Esophagus mucosa (tissue), 1 donor: ENCODE data around the gene PIK3CA. TPM values are rescaled to one million over a fixed set of nuclear protein-coding genes. Genes with fewer than 3 reads are reported as not detected.

Experiments used
- ATAC-seq: fragments of 200-7000 bp; cut with Tn5 transposase; one replicate; pipeline ENCODE4 v1.9.1; 2020
- total RNA-seq: library from RNA; stranded (reverse); gene quantifications from one replicate; pipeline ENCODE4 v1.2.4, GENCODE V29; 2023
- donor health status: DM: yes; HTN: yes; CAD: no.

Gene PIK3CA
- total RNA-seq, 1 donor from 2014 or later, result 12.5 TPM

- no peak for ATAC-seq
Measured at GRCh38 chr3:179158336-179159039, 10.3 kb downstream of the PIK3CA start.

DNA sequence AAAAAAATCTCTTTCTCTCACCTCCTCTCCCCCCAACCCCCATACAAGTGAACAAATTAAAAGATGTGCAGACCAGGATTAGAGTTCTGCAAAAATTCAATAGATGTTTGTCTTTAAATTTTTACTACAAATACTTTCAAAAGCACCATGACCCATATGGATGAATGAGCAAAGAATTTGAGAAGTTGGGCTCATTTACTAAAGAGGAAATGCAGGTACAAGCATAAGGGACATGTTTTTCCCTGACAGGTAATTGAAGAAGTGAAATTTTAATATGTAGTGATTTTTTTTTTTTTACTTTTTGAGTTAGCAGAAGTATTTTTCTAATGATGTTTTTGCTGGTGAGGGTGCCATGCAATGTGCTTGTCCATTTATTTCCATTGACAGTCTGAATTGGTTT is 15.3 kb downstream of the PIK3CA start:
- no peak for ATAC-seq

DNA sequence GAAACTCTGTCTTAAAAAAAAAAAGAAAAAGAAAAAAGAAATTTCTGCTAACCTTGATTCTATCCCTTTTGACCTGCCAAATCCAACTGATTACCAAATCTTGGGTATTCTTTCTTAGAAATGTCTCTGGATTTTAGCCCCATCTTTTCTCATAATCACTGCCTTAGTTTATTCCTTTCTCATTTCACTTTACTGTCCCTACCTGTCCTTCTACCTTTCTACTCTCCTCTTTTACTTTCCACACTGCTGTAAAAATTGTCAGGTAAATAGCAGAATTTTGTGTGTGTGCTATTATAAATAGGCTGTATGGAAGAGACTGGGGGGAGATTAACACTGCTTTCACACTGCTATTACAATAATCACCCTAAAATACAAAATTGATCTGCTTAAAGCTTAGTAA is 16.7 kb downstream of the PIK3CA start:
- no peak for ATAC-seq

GRCh38 chr3:179166561-179167201 is 18.5 kb downstream of the PIK3CA start:
- ATAC-seq, result no peak

DNA sequence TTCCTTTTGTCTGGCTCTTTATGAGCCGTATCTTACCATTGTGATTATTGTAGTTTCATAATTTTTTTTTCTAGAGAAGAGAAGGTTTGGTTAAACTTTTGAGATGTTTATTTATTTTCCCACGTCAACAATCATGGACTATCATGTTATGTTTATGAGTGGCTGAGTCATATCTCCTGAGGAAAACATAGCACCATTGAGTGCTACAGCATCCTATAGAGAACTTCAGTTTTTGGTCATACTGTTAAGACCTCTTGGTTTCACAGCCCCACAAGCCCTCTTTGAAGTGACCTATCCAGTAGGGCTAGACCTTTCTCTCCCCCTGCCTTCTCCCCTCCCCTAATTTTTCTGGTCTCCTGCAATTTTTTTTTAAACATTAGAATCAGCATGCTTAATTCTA is 20.8 kb downstream of the PIK3CA start:
- no peak for ATAC-seq

DNA sequence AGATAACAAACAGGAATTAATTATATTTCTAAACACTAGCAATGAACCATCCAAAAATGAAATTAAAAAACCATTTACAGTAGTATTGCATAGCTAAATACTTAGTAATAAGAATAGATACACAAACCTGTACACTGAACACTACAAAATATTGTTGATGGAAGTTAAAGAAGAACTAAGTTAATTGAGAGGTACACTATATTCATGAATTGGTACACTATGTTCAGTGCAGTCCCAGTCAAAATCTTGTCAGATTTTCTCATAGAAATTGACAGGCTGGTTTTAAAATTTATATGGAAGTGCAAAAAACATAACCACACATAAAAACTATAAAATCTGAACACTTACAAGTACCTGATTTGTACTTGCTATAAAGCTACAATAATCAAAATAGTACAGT is 24.4 kb downstream of the PIK3CA start:
- ATAC-seq, result no peak

- no peak for ATAC-seq
Measured at GRCh38 chr3:179174316-179174715, 26.2 kb downstream of the PIK3CA start.

DNA sequence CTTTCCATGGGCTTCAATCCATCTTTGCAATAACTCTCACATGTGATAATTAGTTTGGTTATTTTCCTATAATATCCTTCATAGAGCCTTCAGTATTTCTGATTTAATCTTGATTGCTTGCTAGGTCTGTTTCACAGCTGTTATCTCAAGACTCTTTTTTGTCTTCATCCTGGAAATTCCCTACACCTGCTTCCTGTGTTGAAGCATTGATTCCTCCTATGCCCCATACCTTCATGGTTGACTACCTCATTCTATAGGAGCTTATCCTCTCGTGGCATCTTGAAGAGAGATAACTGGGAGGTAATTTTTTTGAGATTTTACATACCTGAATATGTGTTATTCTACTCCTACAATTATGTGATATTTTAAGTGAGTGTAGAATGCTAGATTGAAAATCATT is 26.7 kb downstream of the PIK3CA start:
- ATAC-seq, result no peak

- no peak for ATAC-seq
Measured at GRCh38 chr3:179175358-179175757, 27.2 kb downstream of the PIK3CA start.

DNA sequence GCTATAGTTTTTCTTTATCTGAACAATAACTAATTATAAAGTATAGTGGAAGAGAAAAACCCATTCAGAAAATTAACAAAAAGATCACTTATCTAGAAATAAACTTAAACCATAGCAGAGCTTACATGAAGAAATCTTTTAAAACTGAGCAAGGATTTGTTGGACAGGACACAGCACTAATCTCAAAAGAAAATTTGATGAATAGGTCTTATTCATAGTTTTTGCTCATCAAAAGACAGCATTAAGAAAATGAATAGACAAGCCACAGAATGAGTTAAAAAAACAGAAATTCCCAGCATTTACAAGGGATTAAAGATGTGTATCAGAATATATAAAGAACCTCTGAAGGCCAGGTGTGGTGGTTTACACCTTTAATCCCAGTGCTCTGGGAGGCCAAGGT is 29.5 kb downstream of the PIK3CA start:
- ATAC-seq, result no peak

DNA sequence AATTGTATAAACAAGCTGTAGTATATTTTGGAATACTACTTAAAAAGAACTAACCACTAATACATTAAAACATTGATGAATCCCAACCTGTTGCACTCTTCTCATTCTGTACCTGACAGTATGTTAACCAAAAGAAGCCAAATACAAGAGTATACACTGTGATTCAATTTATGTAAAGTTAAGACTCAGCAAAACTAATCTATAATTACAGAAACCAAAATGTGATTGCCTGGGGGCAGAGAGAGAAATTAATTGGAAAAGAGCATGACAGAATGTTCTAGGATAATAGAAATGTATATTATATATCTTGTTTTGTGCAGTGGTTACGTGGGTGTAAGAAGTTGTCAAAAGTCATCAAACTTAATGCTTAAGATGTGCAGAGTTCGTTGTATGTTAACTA is 31.1 kb downstream of the PIK3CA start:
- ATAC-seq, result no peak

GRCh38 chr3:179179979-179180759 is 32.0 kb downstream of the PIK3CA start:
- no peak for ATAC-seq

DNA sequence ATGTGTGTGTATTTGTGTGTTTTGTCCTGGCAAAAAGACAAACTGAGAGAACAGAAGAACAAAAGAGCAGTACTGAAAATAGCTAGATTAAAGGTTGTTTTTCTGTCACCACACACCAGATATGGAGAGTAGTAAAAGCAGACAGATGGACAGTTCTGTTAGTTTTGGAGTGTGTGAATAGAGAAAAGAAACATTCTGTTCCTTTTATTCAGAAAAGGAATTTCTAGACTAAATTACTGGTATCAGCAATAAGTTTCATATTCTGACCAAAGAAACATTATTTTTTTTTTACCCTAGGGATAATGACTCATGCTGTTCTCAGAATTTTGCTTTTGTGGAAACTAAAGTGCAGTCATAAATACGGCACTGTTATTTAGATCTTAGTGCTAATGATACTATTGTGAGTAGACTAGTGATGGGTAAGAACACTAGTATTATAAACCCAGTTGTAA is 32.9 kb downstream of the PIK3CA start:
- ATAC-seq, result no peak

DNA sequence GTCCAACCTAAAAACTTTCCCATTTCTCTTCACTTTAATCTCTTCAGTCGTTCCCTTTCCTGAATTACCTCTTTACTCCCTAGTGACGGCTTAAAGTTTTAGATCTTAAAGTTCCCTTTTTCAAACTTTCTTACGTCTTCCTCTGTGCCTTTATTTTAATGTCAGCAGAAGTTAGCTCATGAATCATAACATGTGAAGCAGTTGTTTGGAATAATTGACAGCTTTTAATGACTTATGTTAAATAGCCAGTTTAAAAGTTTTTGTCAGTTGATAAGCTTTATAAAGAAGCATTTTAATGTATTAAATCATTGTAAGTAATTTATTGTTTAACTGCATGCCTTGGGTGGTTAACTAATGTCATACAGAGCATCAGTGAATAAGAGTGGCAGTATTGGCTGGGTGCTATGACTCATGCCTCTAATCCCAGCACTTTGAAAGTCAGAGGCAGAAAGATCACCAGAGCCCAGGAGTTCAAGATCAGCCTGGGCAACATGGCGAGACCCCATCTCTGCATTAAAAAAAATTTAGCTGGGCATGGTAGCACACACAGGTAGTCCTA is 33.9 kb downstream of the PIK3CA start:
- ATAC-seq, result peak; percentile 74

DNA sequence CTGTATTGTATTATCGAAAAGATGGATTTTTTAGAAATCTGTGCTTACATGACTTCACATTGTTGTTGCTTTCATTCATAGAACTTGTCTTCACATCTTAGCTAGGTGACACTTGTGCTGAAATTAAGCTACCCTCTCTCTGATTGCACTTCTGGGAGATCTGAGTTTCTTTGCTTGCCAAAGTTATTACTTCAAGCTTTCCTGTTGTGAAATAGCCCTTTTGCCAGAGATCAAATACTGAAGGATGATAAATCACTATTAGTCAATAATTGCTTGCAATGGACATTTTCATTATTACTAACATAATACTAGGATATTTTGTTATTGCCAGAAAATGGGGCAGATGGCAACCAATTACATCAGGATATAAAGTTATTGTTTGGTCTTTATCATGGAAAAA is 34.7 kb downstream of the PIK3CA start:
- ATAC-seq, result no peak

GRCh38 chr3:179184826-179185225 is 36.7 kb downstream of the PIK3CA start:
- ATAC-seq, result no peak

DNA sequence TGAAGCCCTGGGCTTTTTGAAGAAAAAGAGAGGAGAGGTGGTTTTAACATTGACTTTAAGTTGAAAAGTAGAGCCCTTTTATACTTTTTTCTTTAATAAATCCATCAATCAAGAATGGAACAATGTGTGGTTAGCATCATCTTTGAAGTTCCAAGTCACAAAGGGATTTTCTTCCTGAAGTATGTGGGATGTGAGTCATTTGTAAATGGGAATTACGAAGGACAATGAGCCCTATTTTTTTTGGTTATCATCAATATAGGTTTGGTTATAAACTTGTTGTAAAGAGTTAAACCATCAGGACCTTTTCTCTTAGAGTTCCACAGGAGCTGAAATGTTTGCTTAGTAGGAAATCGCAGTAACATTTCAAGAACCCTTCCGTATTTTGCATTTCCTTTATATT is 38.3 kb downstream of the PIK3CA start:
- ATAC-seq, result no peak

DNA sequence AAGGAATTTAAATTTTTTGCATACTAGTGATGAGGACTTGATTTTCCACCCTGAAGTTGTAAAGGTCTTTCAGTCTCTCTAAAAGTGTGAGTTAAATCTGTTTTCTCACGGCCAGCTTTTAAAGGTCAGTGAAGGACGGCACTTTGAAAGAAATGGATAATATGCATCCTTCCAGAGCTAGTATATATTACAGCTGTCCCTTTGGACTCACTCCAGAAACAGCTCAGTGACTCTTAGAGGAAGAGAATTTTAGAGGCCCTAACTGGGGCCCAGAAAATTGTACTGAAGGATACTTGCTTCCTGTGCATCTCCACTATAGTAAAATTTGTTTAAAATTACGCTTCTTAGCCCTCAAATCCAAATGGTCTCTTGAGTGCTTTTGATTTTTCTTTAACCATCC is 41.6 kb downstream of the PIK3CA start:
- no peak for ATAC-seq

DNA sequence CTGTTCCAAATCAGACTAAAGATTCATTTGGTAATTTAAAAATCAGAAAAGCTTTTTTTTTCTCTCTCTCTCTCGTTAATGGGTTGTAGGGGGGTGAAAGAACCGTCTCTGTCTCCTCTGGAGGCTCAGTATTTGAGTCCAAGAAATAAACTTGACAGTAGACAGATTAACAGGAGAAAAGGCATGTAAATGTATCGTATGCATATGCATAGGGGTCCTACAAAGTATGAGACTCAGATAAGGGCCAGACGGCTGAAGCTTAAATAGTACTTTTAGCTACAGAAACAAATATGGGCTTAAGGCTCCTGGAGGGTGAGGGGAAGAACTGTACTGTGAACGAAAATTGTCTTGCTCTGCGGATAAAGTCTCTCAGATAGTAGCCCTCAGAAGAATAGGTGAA is 42.4 kb downstream of the PIK3CA start:
- ATAC-seq, result no peak

DNA sequence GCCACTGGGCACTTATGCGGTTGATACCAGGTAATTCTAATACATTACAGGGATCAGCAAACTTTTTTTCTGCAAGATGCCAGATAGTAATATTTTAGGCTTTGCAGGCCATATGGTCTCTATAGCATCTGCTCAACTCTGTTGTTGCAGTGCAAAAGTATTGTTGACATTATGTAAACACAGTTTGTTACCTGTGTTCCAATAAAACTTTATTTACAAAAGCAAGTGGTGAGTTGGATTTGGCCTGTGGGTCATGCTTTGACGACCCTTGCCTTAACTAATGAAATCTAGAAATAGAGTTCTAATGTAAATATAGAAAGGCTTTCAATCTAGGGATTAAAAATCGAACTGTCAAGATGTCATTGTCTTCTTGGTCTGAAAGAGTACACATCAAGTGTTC is 44.4 kb downstream of the PIK3CA start:
- no peak for ATAC-seq

DNA sequence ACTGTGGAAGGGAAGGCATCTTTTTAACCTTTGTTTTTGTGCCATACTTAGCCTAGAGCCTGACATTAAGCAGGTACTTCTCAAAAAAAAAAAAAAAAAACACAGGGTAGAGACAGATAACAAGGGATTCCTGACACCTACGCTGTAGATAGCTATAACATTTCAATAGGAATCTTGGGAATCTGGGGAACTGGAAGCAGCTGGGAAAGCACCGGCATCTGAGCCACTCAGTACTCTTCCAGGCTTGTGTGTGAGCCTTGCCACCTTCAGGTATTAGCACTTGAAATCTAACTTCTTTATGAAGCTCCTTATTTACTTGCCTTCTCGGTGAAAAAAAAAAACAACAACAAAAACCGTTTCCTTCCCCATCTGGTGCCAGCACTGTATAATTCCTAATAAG is 46.8 kb downstream of the PIK3CA start:
- ATAC-seq, result no peak

- ATAC-seq, result no peak
Measured at GRCh38 chr3:179196098-179196497, 47.9 kb downstream of the PIK3CA start.

DNA sequence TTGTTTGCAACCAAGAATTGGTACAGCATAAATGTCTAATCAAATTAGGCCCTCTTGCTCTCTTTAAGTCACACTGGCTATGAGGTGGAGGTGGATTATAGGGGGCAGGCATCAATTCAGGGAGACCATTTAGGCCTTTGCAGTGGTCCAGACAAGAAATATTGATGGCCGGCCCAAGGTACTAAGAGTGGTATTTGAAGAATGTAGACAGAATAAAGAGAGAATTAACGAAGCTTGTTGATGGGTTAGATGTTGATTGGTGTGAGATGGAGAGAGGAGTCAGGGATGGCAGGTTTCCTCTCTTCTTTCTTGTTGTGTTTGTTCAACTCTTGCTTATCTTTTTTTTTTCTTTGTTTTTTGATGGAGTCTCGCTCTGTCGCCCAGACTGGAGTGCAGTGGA is 48.5 kb downstream of the PIK3CA start:
- ATAC-seq, result no peak

GRCh38 chr3:179200790-179201189 is 52.6 kb downstream of the PIK3CA start:
- no peak for ATAC-seq
